Mesendoderm (in vitro differentiated cells): ENCODE results near the gene PTPN3.
"Not testable (repeated sequence)": the region's sequence is repeated elsewhere in the genome, so short reads cannot be mapped to it uniquely, and the experiment has no call there.

Experiments
- DNase-seq: peaks from one replicate; pipeline ENCODE4 v3.0.0; 2013
- H2AK5ac ChIP-seq: 2 replicates; pipeline ENCODE4 v1.6.1; 2013; ENCODE audit warnings: low read length, inconsistent platforms
- H2BK120ac ChIP-seq: 2 replicates; pipeline ENCODE4 v1.6.1; 2013; ENCODE audit warnings: low read depth, mild to moderate bottlenecking, low read length, moderate library complexity, mixed read lengths
- H2BK15ac ChIP-seq: replicated peaks from 2 replicates; pipeline ENCODE4 v1.6.1; 2013; ENCODE audit warnings: low read depth, mild to moderate bottlenecking, moderate library complexity
- H2BK5ac ChIP-seq: 2 replicates; pipeline ENCODE4 v1.6.1; 2013; ENCODE audit warnings: low read length, inconsistent platforms
- H3K18ac ChIP-seq: 2 replicates; pipeline ENCODE4 v1.6.1; 2013; ENCODE audit warnings: mild to moderate bottlenecking, low read length, mixed read lengths
- H3K23ac ChIP-seq: one replicate; pipeline ENCODE4 v1.6.1; 2013; ENCODE audit warnings: low read length
- H3K27ac ChIP-seq: 2 replicates; pipeline ENCODE4 v1.5.1; 2013; ENCODE audit warnings: low read depth, mild to moderate bottlenecking, inconsistent platforms, low read length, moderate library complexity
- H3K27me3 ChIP-seq: 2 replicates; pipeline ENCODE4 v1.6.1; 2013; ENCODE audit warnings: low read length, control low read depth, mild to moderate bottlenecking, inconsistent platforms; ENCODE audit not compliant: insufficient read depth, poor library complexity
- H3K36me3 ChIP-seq: 2 replicates; pipeline ENCODE4 v1.6.1; 2013; ENCODE audit warnings: low read length, inconsistent platforms; ENCODE audit not compliant: control insufficient read depth, insufficient read depth
- H3K4ac ChIP-seq: one replicate; pipeline ENCODE4 v1.6.1; 2013; ENCODE audit warnings: low read depth, mild to moderate bottlenecking, low read length, moderate library complexity
- H3K4me1 ChIP-seq: 2 replicates; pipeline ENCODE4 v1.6.1; 2013; ENCODE audit warnings: low read depth, low read length, inconsistent platforms; ENCODE audit not compliant: control insufficient read depth
- H3K4me2 ChIP-seq: 2 replicates; pipeline ENCODE4 v1.6.1; 2013; ENCODE audit warnings: low read length
- H3K4me3 ChIP-seq: 2 replicates; pipeline ENCODE4 v1.5.1; 2013; ENCODE audit warnings: mild to moderate bottlenecking, low read length
- H3K56ac ChIP-seq: one replicate; pipeline ENCODE4 v1.6.1; 2013; ENCODE audit warnings: low read length
- H3K79me1 ChIP-seq: 2 replicates; pipeline ENCODE4 v1.6.1; 2013; ENCODE audit warnings: low read length, inconsistent platforms
- H3K79me2 ChIP-seq: 2 replicates; pipeline ENCODE4 v1.6.1; 2013; ENCODE audit warnings: mild to moderate bottlenecking, low read length; ENCODE audit not compliant: control insufficient read depth, insufficient read depth
- H3K9ac ChIP-seq: 2 replicates; pipeline ENCODE4 v1.6.1; 2013; ENCODE audit warnings: low read length, inconsistent platforms
- H4K5ac ChIP-seq: one replicate; pipeline ENCODE4 v1.6.1; 2013; ENCODE audit warnings: low read length
- H4K8ac ChIP-seq: one replicate; pipeline ENCODE4 v1.6.1; 2013; ENCODE audit warnings: low read depth, mild to moderate bottlenecking, control low read depth, low read length, moderate library complexity
- WGBS: extraction: QIAGEN DNeasy Blood & Tissue Kit; methylation state at CpG from one replicate; pipeline ENCODE4 v1.1.7; 2013; ENCODE audit warnings: low lambda C conversion rate, missing lambda C conversion rate; ENCODE audit not compliant: insufficient coverage; ENCODE audit errors: extremely low coverage; 5-methylcytosine and 5-hydroxymethylcytosine counted together

The PTPN3 gene

DNA sequence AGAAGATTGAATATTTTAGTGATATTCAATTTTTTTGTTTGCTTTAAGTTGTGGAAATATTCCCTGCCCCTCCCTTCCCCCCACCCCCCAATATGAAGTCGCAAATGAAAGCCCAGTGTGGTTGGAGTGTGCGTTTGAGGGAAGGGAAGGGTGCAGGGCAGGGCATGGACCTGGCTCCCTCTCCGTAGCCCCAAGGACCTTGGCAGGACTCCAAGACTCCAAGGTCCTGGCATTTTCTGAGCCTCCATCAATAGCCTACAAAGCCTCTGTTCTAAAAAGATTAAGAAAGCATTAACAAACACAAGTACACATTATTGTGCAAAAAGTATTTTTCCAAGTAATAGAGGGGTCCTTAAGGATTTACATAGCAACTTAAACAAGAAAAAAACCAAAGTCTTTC is 38.8 kb upstream of the PTPN3 start:
- no peak overlapping the region for H3K4ac ChIP-seq
- DNase-seq, result no peak
- H3K56ac ChIP-seq, result no peak overlapping the region
- no peak overlapping the region for H3K18ac ChIP-seq
- no peak overlapping the region for H2BK15ac ChIP-seq
- H3K36me3 ChIP-seq, result no peaks in the 10 kb centered on the region
- H3K4me2 ChIP-seq, result no peak overlapping the region
- no peak overlapping the region for H2BK120ac ChIP-seq
- no peak overlapping the region for H4K5ac ChIP-seq
- no peak overlapping the region for H3K27ac ChIP-seq
- no peak overlapping the region for H2AK5ac ChIP-seq
- H2BK5ac ChIP-seq, result no peak overlapping the region
- H3K9ac ChIP-seq, result no peak overlapping the region
- H3K79me1 ChIP-seq, result no peaks in the 10 kb centered on the region
- H3K23ac ChIP-seq, result no peak overlapping the region
- H3K4me3 ChIP-seq, result no peak overlapping the region
- no peaks in the 10 kb centered on the region for H3K27me3 ChIP-seq
- H3K79me2 ChIP-seq, result no peaks in the 10 kb centered on the region
- H3K4me1 ChIP-seq, result no peaks in the 10 kb centered on the region
- H4K8ac ChIP-seq, result no peak overlapping the region
- no CpG with 5 or more reads among the region's 3 CpGs for WGBS

DNA sequence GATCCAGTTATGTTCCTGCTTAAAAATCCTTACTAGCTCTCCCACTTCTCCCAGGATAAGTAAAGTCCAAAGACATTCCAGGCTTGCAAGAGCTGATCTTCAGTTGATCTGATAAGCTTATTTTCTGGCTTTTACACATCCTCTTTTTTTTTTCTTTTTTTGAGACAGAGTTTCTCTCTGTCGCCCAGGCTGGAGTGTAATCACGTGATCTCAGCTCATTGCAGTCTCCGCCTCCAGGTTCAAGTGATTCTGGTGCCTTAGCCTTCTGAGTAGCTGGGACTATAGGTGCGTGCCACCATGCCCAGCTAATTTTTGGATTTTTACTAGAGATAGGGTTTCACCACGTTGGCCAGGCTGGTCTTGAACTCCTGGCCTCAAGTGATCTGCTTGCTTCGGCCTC is 37.3 kb upstream of the PTPN3 start:
- Histone ChIP-seq H4K5ac (no peak overlapping the region), H3K4me2 (no peak overlapping the region), H2BK5ac (no peak overlapping the region), H3K79me2 (no peaks in the 10 kb centered on the region), H4K8ac (no peak overlapping the region), H3K4me1 (no peaks in the 10 kb centered on the region), H3K79me1 (no peaks in the 10 kb centered on the region), H3K23ac (no peak overlapping the region), H3K18ac (no peak overlapping the region), H3K4ac (no peak overlapping the region), H2BK120ac (no peak overlapping the region), H2BK15ac (no peak overlapping the region), H3K4me3 (no peak overlapping the region), H3K9ac (no peak overlapping the region), H3K27me3 (no peaks in the 10 kb centered on the region), H2AK5ac (no peak overlapping the region), H3K56ac (no peak overlapping the region), H3K27ac (no peak overlapping the region), H3K36me3 (no peaks in the 10 kb centered on the region)
- DNase-seq, result no peak
- no CpG with 5 or more reads among the region's 6 CpGs for WGBS

DNA sequence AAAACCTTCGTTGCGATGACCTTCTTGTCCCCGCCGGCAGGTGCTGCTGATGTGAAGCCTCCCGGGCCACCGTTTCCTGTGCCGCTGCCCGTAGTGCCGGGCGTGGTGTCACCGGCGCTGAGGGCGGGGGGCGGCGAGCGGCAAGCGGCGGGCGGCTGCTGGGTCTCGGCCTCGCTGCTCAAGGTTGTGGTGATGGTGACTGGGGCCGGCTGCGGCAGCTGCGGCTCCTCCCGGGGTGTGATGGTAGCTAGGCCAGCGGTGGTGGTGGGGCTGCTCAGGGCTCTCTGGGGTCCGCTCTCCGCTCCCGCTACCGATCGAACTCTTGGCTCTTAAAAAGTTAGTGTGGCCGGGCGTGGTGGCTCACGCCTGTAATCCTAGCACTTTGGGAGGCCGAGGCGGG is 36.0 kb upstream of the PTPN3 start:
- Histone ChIP-seq H3K56ac (no peak overlapping the region), H3K4ac (no peak overlapping the region), H3K36me3 (no peaks in the 10 kb centered on the region), H3K23ac (no peak overlapping the region), H3K27ac (no peak overlapping the region), H2BK5ac (no peak overlapping the region), H4K5ac (no peak overlapping the region), H3K4me3 (no peak overlapping the region), H3K18ac (no peak overlapping the region), H3K4me2 (no peak overlapping the region), H2BK120ac (no peak overlapping the region), H3K79me2 (no peaks in the 10 kb centered on the region), H3K4me1 (no peaks in the 10 kb centered on the region), H3K27me3 (no peaks in the 10 kb centered on the region), H3K9ac (no peak overlapping the region), H2AK5ac (no peak overlapping the region), H2BK15ac (no peak overlapping the region), H4K8ac (no peak overlapping the region), H3K79me1 (no peaks in the 10 kb centered on the region)
- no peak for DNase-seq
- no CpG with 5 or more reads among the region's 36 CpGs for WGBS

DNA sequence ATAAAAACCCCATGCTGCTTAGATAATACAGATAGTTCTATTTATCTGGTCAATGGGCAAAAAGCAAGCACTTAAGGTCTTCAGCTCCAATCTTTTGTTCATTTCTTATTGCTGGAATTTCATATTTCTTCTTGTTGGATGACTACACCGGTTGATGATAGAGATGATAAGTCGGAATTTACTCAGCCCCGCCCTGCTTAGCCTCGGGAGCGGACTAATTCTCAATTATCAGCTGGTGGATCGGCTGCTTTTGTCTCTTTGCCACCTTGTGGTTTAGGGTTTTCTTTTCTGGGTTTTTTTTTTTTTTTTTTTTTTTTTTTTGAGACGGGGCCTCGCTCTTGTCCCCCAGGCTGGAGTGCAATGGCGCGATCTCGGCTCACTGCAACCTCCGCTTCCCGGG is 34.5 kb upstream of the PTPN3 start:
- H3K27me3 ChIP-seq, DNase-seq, H3K4me2 ChIP-seq, H3K27ac ChIP-seq, H3K36me3 ChIP-seq, H2BK120ac ChIP-seq, H3K9ac ChIP-seq, H3K79me1 ChIP-seq, H3K23ac ChIP-seq, H3K79me2 ChIP-seq, H3K4me3 ChIP-seq, H3K4ac ChIP-seq, H2BK15ac ChIP-seq, H3K4me1 ChIP-seq, H2BK5ac ChIP-seq, H4K5ac ChIP-seq, H3K18ac ChIP-seq, H2AK5ac ChIP-seq, H4K8ac ChIP-seq, H3K56ac ChIP-seq: not testable (repeated sequence)
- WGBS, result no CpG with 5 or more reads among the region's 13 CpGs

DNA sequence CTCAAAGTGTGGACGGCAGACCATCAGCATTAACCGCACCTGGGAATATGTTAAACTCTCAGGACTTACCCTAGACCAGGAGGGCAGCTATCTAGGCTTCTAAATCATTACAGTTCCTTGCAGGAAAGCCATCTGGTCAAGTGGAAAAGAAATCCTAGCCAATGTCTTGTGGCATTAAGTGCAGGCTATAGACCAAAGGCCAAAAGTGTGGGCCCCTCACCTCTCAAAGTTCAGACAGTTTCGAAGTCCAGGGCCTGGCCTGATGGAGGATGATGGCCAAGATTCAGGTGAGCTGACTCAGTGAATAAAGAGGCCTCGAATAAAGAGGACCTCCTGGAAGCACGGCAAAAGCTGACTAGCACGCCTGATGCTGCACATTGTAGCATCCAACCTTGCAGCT is 24.0 kb upstream of the PTPN3 start:
- Histone ChIP-seq H3K79me1 (no peaks in the 10 kb centered on the region), H3K79me2 (no peaks in the 10 kb centered on the region), H3K4me3 (no peak overlapping the region), H3K27ac (no peak overlapping the region), H4K8ac (no peak overlapping the region), H2BK15ac (no peak overlapping the region), H2BK120ac (no peak overlapping the region), H3K9ac (no peak overlapping the region), H3K18ac (no peak overlapping the region), H2BK5ac (no peak overlapping the region), H4K5ac (no peak overlapping the region), H3K56ac (no peak overlapping the region), H3K4ac (no peak overlapping the region), H3K27me3 (no peaks in the 10 kb centered on the region), H3K4me1 (no peaks in the 10 kb centered on the region), H3K23ac (no peak overlapping the region), H3K4me2 (no peak overlapping the region), H2AK5ac (no peak overlapping the region), H3K36me3 (no peaks in the 10 kb centered on the region)
- DNase-seq, result no peak
- no CpG with 5 or more reads among the region's 6 CpGs for WGBS

DNA sequence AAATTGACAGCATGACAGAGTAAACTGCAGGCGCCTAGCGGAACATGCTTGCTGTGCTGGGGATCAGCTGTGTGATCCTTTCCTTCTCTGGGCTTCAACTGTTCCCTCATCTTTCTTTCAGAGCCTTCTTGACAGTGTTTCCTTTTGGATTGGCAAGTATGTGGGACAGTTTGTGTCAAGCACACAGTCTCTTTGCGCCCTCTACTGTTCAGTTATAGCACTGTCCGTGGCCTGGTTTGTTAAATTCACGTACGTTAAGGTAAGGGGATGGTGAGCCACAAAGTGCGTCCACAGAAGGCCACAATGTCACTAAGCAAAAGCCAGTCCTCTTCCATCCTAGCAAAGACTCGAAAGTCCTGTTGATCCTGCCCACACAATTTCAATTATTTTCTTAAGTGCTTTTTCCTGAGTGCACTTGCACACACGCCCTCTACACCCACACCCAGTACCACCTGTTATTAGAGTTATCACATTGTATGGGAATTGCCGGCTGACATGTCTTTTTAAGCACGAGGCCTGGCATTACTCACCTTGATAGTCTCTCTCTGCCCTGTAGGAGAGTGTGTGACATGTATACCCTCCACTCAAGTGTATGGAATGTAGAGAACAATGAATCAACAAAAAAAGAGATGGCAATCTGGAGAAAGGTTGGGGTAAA is 22.5 kb upstream of the PTPN3 start:
- Histone ChIP-seq H3K18ac (no peak overlapping the region), H2BK5ac (no peak overlapping the region), H3K4me1 (no peaks in the 10 kb centered on the region), H3K27me3 (no peaks in the 10 kb centered on the region), H3K4ac (no peak overlapping the region), H3K27ac (no peak overlapping the region), H3K79me1 (no peaks in the 10 kb centered on the region), H3K4me3 (no peak overlapping the region), H4K5ac (no peak overlapping the region), H2AK5ac (no peak overlapping the region), H3K56ac (no peak overlapping the region), H3K36me3 (no peaks in the 10 kb centered on the region), H3K9ac (no peak overlapping the region), H4K8ac (no peak overlapping the region), H2BK15ac (no peak overlapping the region), H2BK120ac (no peak overlapping the region), H3K4me2 (no peak overlapping the region), H3K23ac (no peak overlapping the region), H3K79me2 (no peaks in the 10 kb centered on the region)
- WGBS, result no CpG with 5 or more reads among the region's 11 CpGs
- peak; percentile 84 for DNase-seq
